ENCODE results near the gene INHBA.

GRCh38 chr7:41643616-41644015 lies 59.3 kb downstream of the INHBA start:
- TF ChIP-seq POLR2A (IDR thresholded peaks at IDR 0.05; ENCODE audit: low read depth, low read length) (no peak), TAF1 (IDR thresholded peaks at IDR 0.05; ENCODE audit: borderline replicate concordance, low read depth, low read length) (no peak), POLR2AphosphoS5 (IDR thresholded peaks at IDR 0.05; ENCODE audit: low read depth, low read length) (no peak)

Measured in GM12892 (cell line).